Gastrocnemius medialis (tissue), 4 donors: ENCODE results near the gene CYLD.

Experiments
- POLR2A ChIP-seq, 2 donors: fragments of 450-650 bp; IDR thresholded peaks; one replicate each; pipeline ENCODE4 v1.6.1; 2017; ENCODE audit warnings: antibody characterized with exemption in 2 of 2, mild to moderate bottlenecking in 2 of 2, moderate library complexity in 2 of 2
- TF ChIP-seq, protein P1 (sequence below), 5 experiments: fragments of 450-650 bp in 3 of 5; fragments of 200-600 bp in 2 of 5; sonication (generic) in 2 of 5; IDR thresholded peaks in 4 of 5; conservative IDR thresholded peaks in 1 of 5; 1 replicate in 4 of 5; 2 replicates in 1 of 5; pipeline ENCODE4 v1.5.1; 2016 to 2019; ENCODE audit warnings: antibody characterized with exemption in 5 of 5, mild to moderate bottlenecking in 3 of 5, moderate library complexity in 3 of 5

DNA sequence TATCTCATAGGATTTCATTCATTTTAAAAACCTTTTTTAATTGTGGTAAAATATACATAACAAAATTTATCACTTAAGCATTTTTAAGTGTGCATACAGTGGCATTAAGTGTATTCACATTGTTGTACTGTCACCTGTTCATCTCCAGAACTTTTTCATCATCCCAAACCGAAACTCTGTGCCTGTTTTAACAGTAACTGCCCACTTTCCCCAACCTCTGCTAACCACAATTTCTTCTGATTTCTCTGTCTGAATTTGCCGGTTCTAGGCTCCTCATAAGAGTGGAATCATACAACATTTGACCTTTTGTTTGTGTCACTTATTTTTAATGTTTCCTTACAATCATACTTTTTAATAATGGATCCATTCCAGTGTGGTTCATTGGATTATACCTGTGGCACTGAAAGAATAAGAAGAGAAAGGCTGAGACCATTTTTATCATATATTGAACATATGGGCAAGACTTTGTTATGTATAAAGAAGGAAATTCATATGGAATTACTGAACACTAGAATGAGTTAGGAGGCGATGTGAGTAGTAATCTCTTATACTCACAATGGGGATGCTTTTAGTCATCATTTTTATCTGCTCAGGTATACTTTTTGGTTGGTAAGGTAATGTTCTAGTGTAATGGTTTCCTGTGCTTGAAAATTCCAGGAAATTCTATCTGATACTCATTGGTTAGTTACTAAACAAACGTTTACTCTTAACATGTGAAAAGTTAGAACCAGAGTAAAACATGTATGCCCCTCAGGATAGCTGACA lies 10.8 kb downstream of the CYLD start:
- TF ChIP-seq, protein P1, sequence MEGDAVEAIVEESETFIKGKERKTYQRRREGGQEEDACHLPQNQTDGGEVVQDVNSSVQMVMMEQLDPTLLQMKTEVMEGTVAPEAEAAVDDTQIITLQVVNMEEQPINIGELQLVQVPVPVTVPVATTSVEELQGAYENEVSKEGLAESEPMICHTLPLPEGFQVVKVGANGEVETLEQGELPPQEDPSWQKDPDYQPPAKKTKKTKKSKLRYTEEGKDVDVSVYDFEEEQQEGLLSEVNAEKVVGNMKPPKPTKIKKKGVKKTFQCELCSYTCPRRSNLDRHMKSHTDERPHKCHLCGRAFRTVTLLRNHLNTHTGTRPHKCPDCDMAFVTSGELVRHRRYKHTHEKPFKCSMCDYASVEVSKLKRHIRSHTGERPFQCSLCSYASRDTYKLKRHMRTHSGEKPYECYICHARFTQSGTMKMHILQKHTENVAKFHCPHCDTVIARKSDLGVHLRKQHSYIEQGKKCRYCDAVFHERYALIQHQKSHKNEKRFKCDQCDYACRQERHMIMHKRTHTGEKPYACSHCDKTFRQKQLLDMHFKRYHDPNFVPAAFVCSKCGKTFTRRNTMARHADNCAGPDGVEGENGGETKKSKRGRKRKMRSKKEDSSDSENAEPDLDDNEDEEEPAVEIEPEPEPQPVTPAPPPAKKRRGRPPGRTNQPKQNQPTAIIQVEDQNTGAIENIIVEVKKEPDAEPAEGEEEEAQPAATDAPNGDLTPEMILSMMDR (IDR thresholded peaks at IDR 0.05 in 4 of 5, conservative IDR thresholded peaks at IDR 0.05 in 1 of 5) = no peak
- no peak for TF ChIP-seq POLR2A (IDR thresholded peaks at IDR 0.05)
